NCI-H1092 (cell line): Measurements from ENCODE around the gene WWOX.

ENCODE experiments used
- DNase-seq: peaks from one replicate; lab custom pipeline; 2025; lab: John Stamatoyannopoulos, UW

Gene WWOX

GRCh38 chr16:78274771-78275170, 175.3 kb downstream of the WWOX start:
- no peak for DNase-seq

- DNase-seq: no peak
Measured at GRCh38 chr16:78275420-78275819, 176.0 kb downstream of the WWOX start.

- no peak for DNase-seq
Measured at GRCh38 chr16:78277321-78278055, 178.0 kb downstream of the WWOX start.

GRCh38 chr16:78278056-78278450, 178.6 kb downstream of the WWOX start:
- DNase-seq: no peak

- no peak for DNase-seq
Measured at GRCh38 chr16:78281115-78281514, 181.7 kb downstream of the WWOX start.

- DNase-seq: no peak
Measured at GRCh38 chr16:78283548-78284251, 184.2 kb downstream of the WWOX start.

GRCh38 chr16:78284326-78284725, 184.9 kb downstream of the WWOX start:
- DNase-seq: no peak

GRCh38 chr16:78284957-78285434, 185.5 kb downstream of the WWOX start:
- no peak for DNase-seq

- no peak for DNase-seq
Measured at GRCh38 chr16:78285437-78285922, 186.0 kb downstream of the WWOX start.

- DNase-seq: no peak
Measured at GRCh38 chr16:78286065-78286464, 186.6 kb downstream of the WWOX start.

- no peak for DNase-seq
Measured at GRCh38 chr16:78288888-78289287, 189.4 kb downstream of the WWOX start.

- DNase-seq: no peak
Measured at GRCh38 chr16:78289373-78289772, 189.9 kb downstream of the WWOX start.

- no peak for DNase-seq
Measured at GRCh38 chr16:78289844-78290277, 190.4 kb downstream of the WWOX start.

GRCh38 chr16:78290395-78290794, 190.9 kb downstream of the WWOX start:
- DNase-seq: no peak

GRCh38 chr16:78290872-78291591, 191.6 kb downstream of the WWOX start:
- DNase-seq: no peak

- no peak for DNase-seq
Measured at GRCh38 chr16:78291604-78292003, 192.2 kb downstream of the WWOX start.

- no peak for DNase-seq
Measured at GRCh38 chr16:78292086-78292843, 192.8 kb downstream of the WWOX start.

- no peak for DNase-seq
Measured at GRCh38 chr16:78292844-78293380, 193.5 kb downstream of the WWOX start.

- no peak for DNase-seq
Measured at GRCh38 chr16:78294538-78295225, 195.2 kb downstream of the WWOX start.

- DNase-seq: peak; percentile 80
Measured at GRCh38 chr16:78297066-78297666, 197.7 kb downstream of the WWOX start.

GRCh38 chr16:78298986-78299385, 199.5 kb downstream of the WWOX start:
- no peak for DNase-seq
